Prostate gland (tissue), 2 donors: ENCODE measurements around the gene ATP1A3.
"Not testable (repeated sequence)": the region's sequence is repeated elsewhere in the genome, so short reads cannot be mapped to it uniquely, and the experiment has no call there.

Experiments
- CTCF ChIP-seq, 4 experiments: fragments of 200-600 bp in 2 of 4; fragments of 450-650 bp in 2 of 4; sonication (generic) in 2 of 4; IDR thresholded peaks; 1 replicate in 3 of 4; 2 replicates in 1 of 4; pipeline ENCODE4 v1.5.1; 2016 to 2019; ENCODE audit warnings: antibody characterized with exemption in 4 of 4, mild to moderate bottlenecking in 2 of 4, moderate library complexity in 2 of 4
- POLR2A ChIP-seq: fragments of 450-650 bp; IDR thresholded peaks from one replicate; pipeline ENCODE4 v1.6.1; 2016; ENCODE audit warnings: antibody characterized with exemption, mild to moderate bottlenecking
- POLR2AphosphoS5 ChIP-seq: sonication (generic); formaldehyde crosslinking; IDR thresholded peaks from one replicate; pipeline ENCODE4 v1.6.1; 2017; ENCODE audit warnings: antibody characterized with exemption

GRCh38 chr19:42034640-42035391, 40.8 kb upstream of the ATP1A3 start:
- peak; percentile 50 to 65 (median 54) for TF ChIP-seq CTCF (IDR thresholded peaks at IDR 0.05)
- not testable (repeated sequence) for TF ChIP-seq POLR2A, POLR2AphosphoS5
